OCI-LY1 (cell line): ENCODE results near the gene PRPF6.

Experiments
- H2AFZ ChIP-seq: fragments of 200-600 bp; sonication (generic), shearing (Covaris generic); 2 replicates; pipeline ENCODE4 v1.6.0; 2014; ENCODE audit warnings: antibody characterized with exemption, mild to moderate bottlenecking, low read length
- H3F3A ChIP-seq: fragments of 200-600 bp; sonication (generic), shearing (Covaris generic); 2 replicates; pipeline ENCODE4 v1.6.0; 2014; ENCODE audit warnings: mild to moderate bottlenecking, antibody characterized with exemption, low read length, moderate library complexity; ENCODE audit not compliant: insufficient read depth
- H3K27ac ChIP-seq: fragments of 200-600 bp; sonication (generic); 2 replicates; pipeline ENCODE4 v1.5.1; 2014; ENCODE audit warnings: low read length, mixed run types, mild to moderate bottlenecking, low read depth; ENCODE audit not compliant: poor library complexity, severe bottlenecking
- H3K27me3 ChIP-seq: fragments of 200-600 bp; sonication (generic); 2 replicates; pipeline ENCODE4 v1.6.0; 2014; ENCODE audit warnings: antibody characterized with exemption, mild to moderate bottlenecking, low read length, moderate library complexity; ENCODE audit not compliant: insufficient read depth
- H3K36me3 ChIP-seq: fragments of 200-600 bp; sonication (generic); 2 replicates; pipeline ENCODE4 v1.6.1; 2014; ENCODE audit warnings: mild to moderate bottlenecking, antibody characterized with exemption, low read length, moderate library complexity, mixed read lengths; ENCODE audit not compliant: insufficient read depth
- H3K4me1 ChIP-seq: fragments of 200-600 bp; sonication (generic); 2 replicates; pipeline ENCODE4 v1.5.1; 2014; ENCODE audit warnings: mild to moderate bottlenecking, low read length, moderate library complexity; ENCODE audit not compliant: insufficient read depth, severe bottlenecking
- H3K4me2 ChIP-seq: fragments of 200-600 bp; sonication (generic), shearing (Covaris generic); 2 replicates; pipeline ENCODE4 v1.6.1; 2014; ENCODE audit warnings: low read length
- H3K4me3 ChIP-seq: fragments of 200-600 bp; sonication (generic); 2 replicates; pipeline ENCODE4 v1.5.1; 2014; ENCODE audit warnings: low read length, low read depth, mild to moderate bottlenecking, mixed read lengths; ENCODE audit not compliant: poor library complexity, severe bottlenecking
- H3K79me2 ChIP-seq: fragments of 200-600 bp; shearing (Covaris generic); 2 replicates; pipeline ENCODE4 v1.6.1; 2016; ENCODE audit warnings: mixed run types, low read length, mixed read lengths; ENCODE audit not compliant: insufficient read depth
- H3K9ac ChIP-seq: fragments of 200-600 bp; sonication (generic), shearing (Covaris generic); 2 replicates; pipeline ENCODE4 v1.6.1; 2014; ENCODE audit warnings: mild to moderate bottlenecking, low read length, mixed read lengths
- H3K9me2 ChIP-seq: fragments of 200-600 bp; sonication (generic), shearing (Covaris generic); 2 replicates; pipeline ENCODE4 v1.6.1; 2014; ENCODE audit warnings: low read depth, mild to moderate bottlenecking, low read length, mixed read lengths
- H3K9me3 ChIP-seq: fragments of 200-600 bp; shearing (Covaris generic); 2 replicates; pipeline ENCODE4 v1.6.1; 2014; ENCODE audit warnings: low read length, mixed read lengths
- H4K20me1 ChIP-seq: fragments of 200-600 bp; sonication (generic), shearing (Covaris generic); 2 replicates; pipeline ENCODE4 v1.6.0; 2016; ENCODE audit warnings: mild to moderate bottlenecking, low read length; ENCODE audit not compliant: insufficient read depth
- CTCF ChIP-seq: fragments of 200-600 bp; sonication (generic), shearing (Covaris generic); IDR thresholded peaks from 2 replicates; pipeline ENCODE4 v1.5.1; 2017; ENCODE audit warnings: mild to moderate bottlenecking, antibody characterized with exemption, low read length, moderate library complexity, mixed read lengths
- EZH2 ChIP-seq: fragments of 200-600 bp; sonication (generic), shearing (Covaris generic); IDR thresholded peaks from 2 replicates; pipeline ENCODE4 v1.8.0; 2017; ENCODE audit warnings: borderline replicate concordance, mixed run types, mild to moderate bottlenecking, antibody characterized with exemption, low read length, moderate library complexity, mixed read lengths

The PRPF6 gene

GRCh38 chr20:63947638-63948456, 33.1 kb upstream of the PRPF6 start:
- Histone ChIP-seq H3K9me3 (no peaks in the 10 kb centered on the region), H3K4me1 (peaks cover 34% of the 10 kb centered on the region), H4K20me1 (no peaks in the 10 kb centered on the region), H3K4me3 (no peak overlapping the region), H3K9me2 (no peaks in the 10 kb centered on the region), H3K9ac (no peak overlapping the region), H2AFZ (no peak overlapping the region), H3K27ac (no peak overlapping the region), H3K4me2 (no peak overlapping the region), H3F3A (no peaks in the 10 kb centered on the region), H3K79me2 (no peaks in the 10 kb centered on the region), H3K27me3 (no peaks in the 10 kb centered on the region), H3K36me3 (peaks cover 26% of the 10 kb centered on the region)
- no peak for TF ChIP-seq CTCF
- no peak for TF ChIP-seq EZH2

- Histone ChIP-seq H3K27ac (peak overlapping the region; percentile 78), H3K4me3 (no peak overlapping the region), H3K79me2 (no peaks in the 10 kb centered on the region), H3K4me2 (no peak overlapping the region), H2AFZ (no peak overlapping the region), H3K9me2 (no peaks in the 10 kb centered on the region), H3K27me3 (no peaks in the 10 kb centered on the region), H3K36me3 (no peaks in the 10 kb centered on the region; the same call in 1 of the 2 replicates), H3K4me1 (peaks cover 56% of the 10 kb centered on the region), H3K9ac (no peak overlapping the region), H3K9me3 (no peaks in the 10 kb centered on the region), H3F3A (no peaks in the 10 kb centered on the region), H4K20me1 (no peaks in the 10 kb centered on the region)
- TF ChIP-seq CTCF: no peak
Observed at GRCh38 chr20:63950701-63951397, 30.1 kb upstream of the PRPF6 start.

GRCh38 chr20:63951398-63952209, 29.3 kb upstream of the PRPF6 start:
- Histone ChIP-seq H3F3A (no peaks in the 10 kb centered on the region), H3K4me2 (no peak overlapping the region), H3K9ac (no peak overlapping the region), H3K79me2 (no peaks in the 10 kb centered on the region), H3K4me3 (no peak overlapping the region), H4K20me1 (no peaks in the 10 kb centered on the region), H3K9me2 (no peaks in the 10 kb centered on the region), H3K27me3 (no peaks in the 10 kb centered on the region), H3K36me3 (no peaks in the 10 kb centered on the region), H2AFZ (no peak overlapping the region), H3K4me1 (peaks cover 57% of the 10 kb centered on the region), H3K9me3 (no peaks in the 10 kb centered on the region), H3K27ac (no peak overlapping the region)
- TF ChIP-seq EZH2 (no peak), CTCF (no peak)
